H9 (cell line): Measurements from ENCODE around the gene BACH2. TPM values are rescaled to one million over a fixed set of nuclear protein-coding genes. Genes with fewer than 3 reads are reported as not detected.

Experiments
- DNase-seq: peaks from one replicate; pipeline ENCODE4 v3.0.0-alpha.2; 2017
- H2AFZ ChIP-seq: one replicate; pipeline ENCODE4 v1.6.1; 2013; ENCODE audit warnings: mild to moderate bottlenecking, low read length, control low read depth, moderate library complexity
- H2AK5ac ChIP-seq: 2 replicates; pipeline ENCODE4 v1.6.1; 2013; ENCODE audit warnings: low read length, control low read depth, mixed read lengths; ENCODE audit not compliant: insufficient read length
- H2BK120ac ChIP-seq: one replicate; pipeline ENCODE4 v1.6.1; 2013; ENCODE audit warnings: low read depth, mild to moderate bottlenecking, low read length, control low read depth, inconsistent platforms; ENCODE audit not compliant: poor library complexity, severe bottlenecking
- H2BK12ac ChIP-seq: 2 replicates; pipeline ENCODE4 v1.6.1; 2013; ENCODE audit warnings: low read length, control low read depth, mixed read lengths, low read depth; ENCODE audit not compliant: insufficient read length
- H2BK15ac ChIP-seq: 2 replicates; pipeline ENCODE4 v1.6.1; 2013; ENCODE audit warnings: low read depth, low read length, control low read depth
- H2BK20ac ChIP-seq: one replicate; pipeline ENCODE4 v1.6.1; 2013; ENCODE audit warnings: low read depth, mild to moderate bottlenecking, low read length, control low read depth, inconsistent platforms; ENCODE audit not compliant: poor library complexity, severe bottlenecking
- H2BK5ac ChIP-seq: 2 replicates; pipeline ENCODE4 v1.6.1; 2013; ENCODE audit warnings: low read length, control low read depth, mixed read lengths; ENCODE audit not compliant: insufficient read length
- H3K14ac ChIP-seq: 2 replicates; pipeline ENCODE4 v1.6.1; 2013; ENCODE audit warnings: low read length, control low read depth; ENCODE audit not compliant: insufficient read depth
- H3K18ac ChIP-seq: 2 replicates; pipeline ENCODE4 v1.6.1; 2013; ENCODE audit warnings: low read depth, mild to moderate bottlenecking, mixed read lengths, low read length, control low read depth; ENCODE audit not compliant: insufficient read length
- H3K23ac ChIP-seq: 2 replicates; pipeline ENCODE4 v1.6.1; 2013; ENCODE audit warnings: low read length, control low read depth, mixed read lengths, low read depth; ENCODE audit not compliant: insufficient read length
- H3K23me2 ChIP-seq: 2 replicates; pipeline ENCODE4 v1.6.1; 2013; ENCODE audit warnings: low read depth, mild to moderate bottlenecking, mixed read lengths, low read length, control low read depth; ENCODE audit not compliant: insufficient read length, poor library complexity, severe bottlenecking
- H3K27ac ChIP-seq: 2 replicates; pipeline ENCODE4 v1.5.1; 2013; ENCODE audit warnings: low read length, control low read depth, mixed read lengths, low read depth; ENCODE audit not compliant: insufficient read length
- H3K27me3 ChIP-seq: 2 replicates; pipeline ENCODE4 v1.6.1; 2013; ENCODE audit warnings: low read length, control low read depth, inconsistent platforms; ENCODE audit not compliant: insufficient read depth
- H3K4ac ChIP-seq: 2 replicates; pipeline ENCODE4 v1.6.1; 2013; ENCODE audit warnings: low read depth, mild to moderate bottlenecking, control low read depth, inconsistent platforms, low read length, moderate library complexity
- H3K4me1 ChIP-seq: 2 replicates; pipeline ENCODE4 v1.6.1; 2013; ENCODE audit warnings: low read length, control low read depth, inconsistent platforms; ENCODE audit not compliant: insufficient read depth
- H3K4me2 ChIP-seq: 2 replicates; pipeline ENCODE4 v1.6.1; 2013; ENCODE audit warnings: low read length, control low read depth, mixed read lengths; ENCODE audit not compliant: insufficient read length, insufficient read depth
- H3K56ac ChIP-seq: 2 replicates; pipeline ENCODE4 v1.6.1; 2013; ENCODE audit warnings: low read depth, mild to moderate bottlenecking, mixed read lengths, low read length, control low read depth; ENCODE audit not compliant: insufficient read length
- H3K79me1 ChIP-seq: 2 replicates; pipeline ENCODE4 v1.6.1; 2013; ENCODE audit warnings: low read depth, mild to moderate bottlenecking, moderate library complexity, low read length, control low read depth, inconsistent platforms; ENCODE audit not compliant: insufficient read depth, poor library complexity, severe bottlenecking
- H3K79me2 ChIP-seq: 2 replicates; pipeline ENCODE4 v1.6.1; 2013; ENCODE audit warnings: low read length, control low read depth, inconsistent platforms; ENCODE audit not compliant: insufficient read depth
- H3K9ac ChIP-seq: 2 replicates; pipeline ENCODE4 v1.6.1; 2013; ENCODE audit warnings: low read length, control low read depth, mixed read lengths; ENCODE audit not compliant: insufficient read length; ENCODE audit errors: extremely low read depth
- H3K9me3 ChIP-seq: one replicate; pipeline ENCODE4 v1.6.1; 2013; ENCODE audit warnings: low read depth, low read length, inconsistent platforms; ENCODE audit not compliant: control insufficient read depth
- H3T11ph ChIP-seq: one replicate; pipeline ENCODE4 v1.6.1; 2013; ENCODE audit warnings: mild to moderate bottlenecking, low read length, control low read depth, inconsistent platforms
- H4K20me1 ChIP-seq: one replicate; pipeline ENCODE4 v1.6.1; 2013; ENCODE audit not compliant: control insufficient read depth, insufficient read length, insufficient read depth
- H4K5ac ChIP-seq: 2 replicates; pipeline ENCODE4 v1.6.1; 2013; ENCODE audit warnings: low read depth, mild to moderate bottlenecking, mixed read lengths, low read length, control low read depth; ENCODE audit not compliant: insufficient read length
- H4K8ac ChIP-seq: replicated peaks from 2 replicates; pipeline ENCODE4 v1.6.1; 2013; ENCODE audit warnings: low read length, control low read depth, mixed read lengths, low read depth; ENCODE audit not compliant: insufficient read length
- H4K91ac ChIP-seq: 2 replicates; pipeline ENCODE4 v1.6.1; 2013; ENCODE audit warnings: low read depth, mild to moderate bottlenecking, moderate library complexity, mixed read lengths, low read length, control low read depth; ENCODE audit not compliant: insufficient read length
- H3K27ac Mint-ChIP-seq, 3 experiments: 2 replicates in 2 of 3; 3 replicates in 1 of 3; pipeline ENCODE4 v1.8.0; 2020 to 2021; ENCODE audit warnings: mixed read lengths in 3 of 3, mild to moderate bottlenecking in 1 of 3, moderate library complexity in 1 of 3
- H3K27me3 Mint-ChIP-seq: 2 replicates; pipeline ENCODE4 v1.8.0; 2021; ENCODE audit warnings: low read depth, mild to moderate bottlenecking, moderate library complexity, mixed read lengths
- H3K36me3 Mint-ChIP-seq, 3 experiments: 2 replicates in 2 of 3; 3 replicates in 1 of 3; pipeline ENCODE4 v1.8.0; 2020 to 2021; ENCODE audit warnings: low read depth in 3 of 3, mixed read lengths in 3 of 3; ENCODE audit not compliant: insufficient read depth in 1 of 3
- H3K4me1 Mint-ChIP-seq, 2 experiments: 2 replicates each; pipeline ENCODE4 v1.8.0; 2020; ENCODE audit warnings: mixed read lengths in 2 of 2
- H3K4me3 Mint-ChIP-seq, 2 experiments: 2 replicates in 1 of 2; 3 replicates in 1 of 2; pipeline ENCODE4 v1.8.0; 2020 to 2021; ENCODE audit warnings: mild to moderate bottlenecking in 2 of 2, mixed read lengths in 2 of 2, moderate library complexity in 1 of 2
- H3K9me3 Mint-ChIP-seq, 2 experiments: 2 replicates in 1 of 2; 3 replicates in 1 of 2; pipeline ENCODE4 v1.8.0; 2020; ENCODE audit warnings: mild to moderate bottlenecking in 2 of 2, mixed read lengths in 2 of 2, moderate library complexity in 1 of 2
- WGBS: extraction: QIAGEN DNeasy Blood & Tissue Kit; methylation state at CpG from one replicate; pipeline ENCODE4 v1.1.7; 2013; ENCODE audit warnings: missing lambda C conversion rate, low lambda C conversion rate, mixed read lengths; ENCODE audit not compliant: insufficient read length; ENCODE audit errors: extremely low coverage; 5-methylcytosine and 5-hydroxymethylcytosine counted together
- total RNA-seq: library from RNA; stranded (reverse); gene quantifications from 2 replicates; pipeline ENCODE4 v1.2.1, GENCODE V29; 2021
- TF ChIP-seq, protein P1 (sequence below): fragments of 200-600 bp; sonication (generic); conservative IDR thresholded peaks from 3 replicates; pipeline ENCODE4 v1.8.0; 2021; ENCODE audit warnings: antibody characterized with exemption, mild to moderate bottlenecking

Gene BACH2
- total RNA-seq, 1 experiment from 2014 or later = 2.0 TPM

DNA sequence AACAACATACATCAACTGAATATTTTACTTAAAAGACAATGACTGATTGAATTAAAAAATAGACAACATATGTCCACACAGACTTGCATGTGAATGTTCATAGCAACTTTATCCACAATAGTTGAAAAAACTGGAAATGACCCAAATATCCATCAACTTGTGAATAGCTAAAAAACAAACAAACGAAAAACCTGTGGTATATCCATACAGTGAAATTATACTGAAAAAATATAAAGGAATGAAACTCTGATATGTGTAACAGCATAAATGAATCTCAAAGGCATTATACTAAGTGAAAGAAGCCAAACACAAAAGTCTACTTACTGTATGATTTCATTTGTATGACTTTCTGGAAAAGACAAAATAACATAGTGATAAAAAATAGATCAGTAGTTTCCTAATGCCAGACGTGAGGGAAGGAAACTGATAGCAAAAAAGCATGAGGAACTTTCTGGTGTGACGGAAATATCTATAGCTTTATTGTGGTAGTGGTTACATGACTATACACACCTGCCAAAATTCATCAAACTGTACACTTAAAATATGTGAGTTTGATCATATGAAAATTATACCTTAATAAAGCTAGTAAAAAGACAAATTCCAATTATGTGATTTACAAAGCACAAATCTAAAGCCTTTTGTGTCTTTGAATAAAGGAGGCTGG, 123.2 kb downstream of the BACH2 start:
- Histone ChIP-seq H3K23me2 (no peaks in the 10 kb centered on the region), H3K79me1 (no peaks in the 10 kb centered on the region), H3K14ac (no peak overlapping the region), H2BK12ac (no peak overlapping the region), H2BK20ac (no peak overlapping the region), H3K4me2 (no peak overlapping the region), H3K9me3 (no peaks in the 10 kb centered on the region), H2BK5ac (no peak overlapping the region), H2AFZ (no peak overlapping the region), H4K5ac (no peak overlapping the region), H4K20me1 (no peaks in the 10 kb centered on the region), H3K4me1 (no peaks in the 10 kb centered on the region; the same call in 1 of the 2 replicates), H4K8ac (no peak overlapping the region), H3K9ac (no peak overlapping the region), H3T11ph (no peak overlapping the region), H2BK15ac (no peak overlapping the region), H2BK120ac (no peak overlapping the region), H2AK5ac (no peak overlapping the region), H3K27me3 (no peaks in the 10 kb centered on the region), H4K91ac (no peak overlapping the region), H3K23ac (no peak overlapping the region), H3K18ac (no peak overlapping the region), H3K79me2 (no peaks in the 10 kb centered on the region), H3K56ac (no peak overlapping the region), H3K4ac (no peak overlapping the region), H3K27ac (no peak overlapping the region)
- no peaks in the 10 kb centered on the region for H3K36me3 Mint-ChIP-seq
- H3K4me1 Mint-ChIP-seq = peaks cover 6 to 11% of the 10 kb centered on the region in 2 experiments
- no peak overlapping the region for H3K27ac Mint-ChIP-seq
- H3K4me3 Mint-ChIP-seq = no peak overlapping the region
- peaks cover 0 to 3% of the 10 kb centered on the region in 2 experiments; a peak in 4 of 5 replicates for H3K9me3 Mint-ChIP-seq
- TF ChIP-seq, protein P1, sequence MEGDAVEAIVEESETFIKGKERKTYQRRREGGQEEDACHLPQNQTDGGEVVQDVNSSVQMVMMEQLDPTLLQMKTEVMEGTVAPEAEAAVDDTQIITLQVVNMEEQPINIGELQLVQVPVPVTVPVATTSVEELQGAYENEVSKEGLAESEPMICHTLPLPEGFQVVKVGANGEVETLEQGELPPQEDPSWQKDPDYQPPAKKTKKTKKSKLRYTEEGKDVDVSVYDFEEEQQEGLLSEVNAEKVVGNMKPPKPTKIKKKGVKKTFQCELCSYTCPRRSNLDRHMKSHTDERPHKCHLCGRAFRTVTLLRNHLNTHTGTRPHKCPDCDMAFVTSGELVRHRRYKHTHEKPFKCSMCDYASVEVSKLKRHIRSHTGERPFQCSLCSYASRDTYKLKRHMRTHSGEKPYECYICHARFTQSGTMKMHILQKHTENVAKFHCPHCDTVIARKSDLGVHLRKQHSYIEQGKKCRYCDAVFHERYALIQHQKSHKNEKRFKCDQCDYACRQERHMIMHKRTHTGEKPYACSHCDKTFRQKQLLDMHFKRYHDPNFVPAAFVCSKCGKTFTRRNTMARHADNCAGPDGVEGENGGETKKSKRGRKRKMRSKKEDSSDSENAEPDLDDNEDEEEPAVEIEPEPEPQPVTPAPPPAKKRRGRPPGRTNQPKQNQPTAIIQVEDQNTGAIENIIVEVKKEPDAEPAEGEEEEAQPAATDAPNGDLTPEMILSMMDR = no peak
- DNase-seq = no peak
- whole genome bisulfite sequencing = no CpG with 5 or more reads among the region's 3 CpGs
- H3K27me3 Mint-ChIP-seq = no peaks in the 10 kb centered on the region; the same call in 1 of the 2 replicates
